ENCODE results near the gene FAM156A.
"Not testable (repeated sequence)": the region's sequence is repeated elsewhere in the genome, so short reads cannot be mapped to it uniquely, and the experiment has no call there.

The FAM156A gene

DNA sequence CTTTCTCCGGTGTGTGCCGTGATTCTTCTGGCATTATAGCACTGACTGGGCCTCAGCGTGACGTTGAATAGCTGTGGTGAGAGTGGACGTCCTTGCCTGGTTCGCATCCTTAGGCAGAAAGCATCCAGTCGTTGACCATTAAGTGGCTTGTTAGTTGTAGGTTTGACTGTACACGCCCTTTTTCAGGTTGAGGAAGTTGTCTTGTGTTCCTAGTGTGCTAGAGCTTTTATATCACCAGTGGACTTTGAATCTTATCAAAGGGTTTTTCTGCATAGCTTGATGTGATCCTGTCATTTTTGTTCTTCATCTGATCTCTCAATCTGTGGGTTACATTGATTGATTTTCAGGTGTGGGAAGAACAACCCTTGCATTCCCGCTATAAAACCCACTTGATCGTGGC, 52.8 kb downstream of the FAM156A start:
- not testable (repeated sequence) for DNase-seq (ENCODE audit: low read depth)

Data from activated T-cell treated with anti-CD3 and anti-CD28 coated beads for 1 hour (primary cell).